ENCODE results near the gene CBLB.

GRCh38 chr3:105774444-105775180 lies 94.2 kb downstream of the CBLB start:
- no peak for TF ChIP-seq CTCF (conservative IDR thresholded peaks at IDR 0.05; ENCODE audit: low read length)
- TF ChIP-seq EZH2phosphoT487 (IDR thresholded peaks at IDR 0.05; ENCODE audit: borderline replicate concordance, low read depth, low read length), result no peak

Measured in OCI-LY7 (cell line).